HepG2 (cell line): Measurements from ENCODE around the gene RHBDL1. TPM values are rescaled to one million over a fixed set of nuclear protein-coding genes. Genes with fewer than 3 reads are reported as not detected.

Source experiments
- ATAC-seq: fragments of 200-7000 bp; cut with Tn5 transposase; 3 replicates; pipeline ENCODE4 v1.9.1; 2020; ENCODE audit warnings: mild to moderate bottlenecking, moderate library complexity
- BruUV-seq: library from RNA; stranded (reverse); fragments of 400-500 nt; replicated peaks from 2 replicates; lab custom pipeline; 2021; lab: Mats Ljungman, UMichigan
- CTCF ChIA-PET: fragments of 300-600 bp; formaldehyde crosslinking; extraction: SDS; loops from one replicate; lab custom pipeline; 2021; ENCODE audit warnings: low total read pairs, inconsistent platforms, low intra/inter-chr PET ratio; lab: Yijun Ruan, JAX
- POLR2A ChIA-PET: fragments of 350-600 bp; sonication (Branson Sonifier 250); formaldehyde crosslinking; loops from one replicate; lab custom pipeline; 2020; ENCODE audit warnings: antibody characterized with exemption, inconsistent platforms; lab: Yijun Ruan, JAX
- DNase-seq: peaks from one replicate; pipeline ENCODE4 v3.0.0-alpha.2; 2015; ENCODE audit warnings: low spot score
- FAIRE-seq: peaks from 3 replicates; lab custom pipeline; 2011; peaks lifted over from hg19 to GRCh38; lab: Jason Lieb, UNC
- H2AFZ ChIP-seq: one replicate; pipeline ENCODE4 v1.6.1; 2011; ENCODE audit warnings: low read length, inconsistent platforms
- H3K27ac ChIP-seq: fragments of 300-600 bp; 3 replicates; pipeline ENCODE4 v1.8.0; 2011; ENCODE audit warnings: mixed run types, mild to moderate bottlenecking, mixed read lengths, low read length, inconsistent platforms; ENCODE audit not compliant: insufficient read depth; ENCODE audit errors: extremely low read length
- H3K27me3 ChIP-seq, 2 experiments: fragments of 200-600 bp in 1 of 2; 2 replicates in 1 of 2; 3 replicates in 1 of 2; pipeline versions ENCODE4 v1.6.0 to v1.8.0; 2011; ENCODE audit warnings: low read length in 2 of 2, mild to moderate bottlenecking in 2 of 2, moderate library complexity in 2 of 2, inconsistent platforms in 1 of 2; ENCODE audit not compliant: insufficient read depth in 2 of 2, control insufficient read depth in 1 of 2
- H3K36me3 ChIP-seq, 2 experiments: fragments of 200-600 bp in 1 of 2; replicated peaks in 1 of 2; 2 replicates in 1 of 2; 3 replicates in 1 of 2; pipeline versions ENCODE4 v1.5.1 to v1.8.0; 2011; ENCODE audit warnings: low read length in 2 of 2, inconsistent platforms in 1 of 2; ENCODE audit not compliant: insufficient read depth in 2 of 2, control insufficient read depth in 1 of 2
- H3K4me1 ChIP-seq: 2 replicates; pipeline ENCODE4 v1.5.1; 2012; ENCODE audit warnings: low read length, inconsistent platforms; ENCODE audit not compliant: insufficient read depth
- H3K4me2 ChIP-seq: 2 replicates; pipeline ENCODE4 v1.6.0; 2011; ENCODE audit warnings: low read depth, low read length, inconsistent platforms
- H3K4me3 ChIP-seq, 3 experiments: fragments of 200-600 bp in 1 of 3; sonication (generic), shearing (Covaris generic) in 1 of 3; replicated peaks in 1 of 3; 2 replicates each; pipeline ENCODE4 v1.5.1; 2011 to 2016; ENCODE audit warnings: low read length in 3 of 3, inconsistent platforms in 2 of 3, low read depth in 2 of 3, mild to moderate bottlenecking in 2 of 3, control low read depth in 1 of 3, mixed read lengths in 1 of 3; ENCODE audit not compliant: insufficient read depth in 1 of 3
- H3K79me2 ChIP-seq: one replicate; pipeline ENCODE4 v1.6.1; 2011; ENCODE audit warnings: low read length, inconsistent platforms; ENCODE audit not compliant: insufficient read depth
- H3K9ac ChIP-seq: 2 replicates; pipeline ENCODE4 v1.6.0; 2011; ENCODE audit warnings: mild to moderate bottlenecking, low read depth, low read length, inconsistent platforms; ENCODE audit not compliant: insufficient read depth
- H3K9me3 ChIP-seq: 2 replicates; pipeline ENCODE4 v1.5.1; 2012; ENCODE audit warnings: mild to moderate bottlenecking, low read length
- H4K20me1 ChIP-seq: 2 replicates; pipeline ENCODE4 v1.6.0; 2011; ENCODE audit warnings: inconsistent platforms, mild to moderate bottlenecking, low read length, moderate library complexity; ENCODE audit not compliant: insufficient read depth
- AFF4 ChIP-seq: sonication (generic); formaldehyde crosslinking; IDR thresholded peaks from 2 replicates; pipeline ENCODE4 v1.4.0; 2020; ENCODE audit warnings: missing genetic modification reagents
- AGO2 ChIP-seq: fragments of 200-400 bp; formaldehyde crosslinking; optimal IDR thresholded peaks from 2 replicates; pipeline ENCODE3; 2017; ENCODE audit warnings: mild to moderate bottlenecking, low read depth, low read length, moderate library complexity
- ETS1 ChIP-seq: sonication (generic); formaldehyde crosslinking; IDR thresholded peaks from 2 replicates; pipeline ENCODE4 v1.4.0; 2020; ENCODE audit warnings: missing genetic modification reagents
- HNF1B ChIP-seq: sonication (generic); formaldehyde crosslinking; IDR thresholded peaks from 2 replicates; pipeline ENCODE4 v1.5.1; 2020; ENCODE audit warnings: mild to moderate bottlenecking, moderate library complexity, missing genetic modification reagents
- JUND ChIP-seq: sonication (generic); formaldehyde crosslinking; IDR thresholded peaks from 2 replicates; pipeline ENCODE4 v1.8.0; 2022; ENCODE audit warnings: mild to moderate bottlenecking, missing genetic modification reagents
- NFRKB ChIP-seq: fragments of 450-650 bp; IDR thresholded peaks from 2 replicates; pipeline ENCODE4 v1.6.1; 2017
- NKX3-1 ChIP-seq: sonication (generic); formaldehyde crosslinking; IDR thresholded peaks from 2 replicates; pipeline ENCODE4 v1.5.0; 2020; ENCODE audit warnings: missing genetic modification reagents
- RNF219 ChIP-seq: sonication (generic); formaldehyde crosslinking; IDR thresholded peaks from 2 replicates; pipeline ENCODE4 v1.5.0; 2020; ENCODE audit warnings: mild to moderate bottlenecking, missing genetic modification reagents
- TRIM22 ChIP-seq: fragments of 450-650 bp; IDR thresholded peaks from 2 replicates; pipeline ENCODE4 v1.6.1; 2017
- ZBTB7A ChIP-seq: sonication (generic); formaldehyde crosslinking; IDR thresholded peaks from 2 replicates; pipeline ENCODE4 v1.8.0; 2022; ENCODE audit warnings: mild to moderate bottlenecking, missing genetic modification reagents
- ZFP36L1 ChIP-seq: sonication (generic); formaldehyde crosslinking; IDR thresholded peaks from 2 replicates; pipeline ENCODE4 v1.8.0; 2022; ENCODE audit warnings: mild to moderate bottlenecking, missing genetic modification reagents, moderate library complexity
- ZFP82 ChIP-seq: sonication (generic); formaldehyde crosslinking; IDR thresholded peaks from 2 replicates; pipeline ENCODE4 v1.5.1; 2020; ENCODE audit warnings: mild to moderate bottlenecking, missing genetic modification reagents, borderline replicate concordance
- ZKSCAN1 ChIP-seq: fragments of 150-350 bp; IDR thresholded peaks from 2 replicates; pipeline ENCODE4 v1.6.1; 2014; ENCODE audit warnings: low read length
- ZNF263 ChIP-seq: sonication (generic); formaldehyde crosslinking; IDR thresholded peaks from 2 replicates; pipeline ENCODE4 v1.4.0; 2020; ENCODE audit warnings: missing genetic modification reagents
- WGBS: methylation state at CpG from one replicate; pipeline ENCODE4 v1.1.6; 2017; ENCODE audit warnings: low lambda C conversion rate; 5-methylcytosine and 5-hydroxymethylcytosine counted together
- in situ Hi-C: cut with HindIII; loops from 2 replicates; pipeline ENCODE4 v1.10.0; 2017; ENCODE audit warnings: low pct_unique_long_range_greater_than_20kb; ENCODE audit not compliant: extremely low pct_ligation_motif_present
- intact Hi-C: fragments of 100-400 bp; cut with micrococcal nuclease; formaldehyde crosslinking; loops from one replicate; pipeline ENCODE4 v1.10.0; 2022; ENCODE audit not compliant: unreplicated experiment
- polyA plus RNA-seq, 8 experiments: library from polyadenylated mRNA; depleted of rRNA in 3 of 8; stranded (reverse) in 7 of 8; unstranded in 1 of 8; fragments of >200 nt; fragmentation: Illumina TruSeq in 4 of 8; extraction: Trizol in 4 of 8; gene quantifications; 2 replicates each; pipeline versions ENCODE4 v1.2.1 to v1.2.3, GENCODE V29; 2011 to 2016; ENCODE audit warnings: low read depth in 4 of 8, missing spikeins in 1 of 8, mixed read lengths in 1 of 8; ENCODE audit not compliant: insufficient read depth in 1 of 8
- total RNA-seq, 5 experiments: library from RNA; depleted of rRNA; stranded (reverse); fragments of >200 nt; fragmentation: Illumina TruSeq; extraction: Trizol; gene quantifications; 2 replicates each; pipeline ENCODE4 v1.2.3, GENCODE V29; 2016; ENCODE audit warnings: low read depth in 1 of 5

The RHBDL1 gene
- total and polyA plus RNA-seq, 2 of the 13 experiments (the other 11 are each of a cell fraction or from before 2014, with no cell fraction given): 1.8 to 3.8 TPM

GRCh38 chr16:668519-669171, 6.8 kb upstream of the RHBDL1 start:
- Histone ChIP-seq H3K4me2 (peak overlapping the region; percentile 92), H3K36me3 (peaks cover 18 to 41% of the 10 kb centered on the region in 2 experiments; a peak in 4 of 5 replicates), H3K4me1 (peaks cover 18% of the 10 kb centered on the region), H4K20me1 (no peaks in the 10 kb centered on the region), H3K9me3 (no peaks in the 10 kb centered on the region), H2AFZ (no peak overlapping the region), H3K27me3 (no peaks in the 10 kb centered on the region), H3K4me3 (peak overlapping the region; percentile 87 to 96 (median 91)), H3K27ac (peak overlapping the region; percentile 53), H3K79me2 (peaks cover 17% of the 10 kb centered on the region), H3K9ac (peak overlapping the region; percentile 93)
- 30% methylated on average over 3 of the region's 50 CpGs for WGBS
- ChIA-PET POLR2A (interaction anchor here (1.5 to 2.0 kb wide), 4 partner anchors 11 to 32 kb away, joined by 5 to 8 read pairs (median 6); partner anchors contain the start of genes METTL26, STUB1 and WDR90), CTCF (interaction anchor here (1.0 to 1.4 kb wide), 3 partner anchors 9 to 18 kb away, joined by 3 to 4 read pairs (median 4); partner anchors contain the start of gene STUB1)
- ATAC-seq (peak; percentile 5), FAIRE-seq (no peak), DNase-seq (no peak)
- BruUV-seq: no TSS peak
- in situ Hi-C loops (no loop called here), intact Hi-C loops (no loop called here)
- TF ChIP-seq JUND (CRISPR knock-in tag) (no peak), RNF219 (no peak), NKX3-1 (CRISPR knock-in tag) (no peak), ZFP36L1 (CRISPR knock-in tag) (no peak), ZKSCAN1 (no peak), HNF1B (0 out of 2 replicates have a peak, but pooled peaks have one; percentile 22), AGO2 (peak; percentile 2), ZFP82 (CRISPR knock-in tag) (no peak), ZNF263 (CRISPR knock-in tag) (peak; percentile 47), AFF4 (CRISPR knock-in tag) (no peak), NFRKB (no peak), ETS1 (CRISPR knock-in tag) (0 out of 2 replicates have a peak, but pooled peaks have one; percentile 25), TRIM22 (no peak), ZBTB7A (no peak)
